Endothelial cell of umbilical vein (primary cell): ENCODE data around the gene KAZN. TPM values are rescaled to one million over a fixed set of nuclear protein-coding genes. Genes with fewer than 3 reads are reported as not detected.

Source experiments
- BruUV-seq: library from RNA; stranded (reverse); fragments of 400-500 nt; replicated peaks from 2 replicates; lab custom pipeline; 2021; lab: Mats Ljungman, UMichigan
- CTCF ChIA-PET: fragments of 300-600, 350-600 bp; sonication (Branson Sonifier 250); formaldehyde crosslinking; loops from one replicate; lab custom pipeline; 2021; ENCODE audit warnings: antibody characterized with exemption, inconsistent platforms; lab: Charles Lee
- POLR2A ChIA-PET: fragments of 300-600, 350-600 bp; sonication (Branson Sonifier 250); formaldehyde crosslinking; loops from one replicate; lab custom pipeline; 2021; ENCODE audit warnings: antibody characterized with exemption, inconsistent platforms; lab: Charles Lee
- DNase-seq: peaks from one replicate; pipeline ENCODE4 v3.0.0-alpha.2; 2011; ENCODE audit warnings: low read depth, low spot score
- FAIRE-seq: peaks from 2 replicates; lab custom pipeline; 2011; peaks lifted over from hg19 to GRCh38; lab: Jason Lieb, UNC
- H2AFZ ChIP-seq: 2 replicates; pipeline ENCODE4 v1.6.0; 2012; ENCODE audit warnings: low read depth, low read length, control low read depth, inconsistent platforms
- H3K27ac ChIP-seq: 2 replicates; pipeline ENCODE4 v1.5.1; 2011; ENCODE audit warnings: low read depth, mild to moderate bottlenecking, control low read depth, low read length, moderate library complexity; ENCODE audit not compliant: insufficient read depth
- H3K27me3 ChIP-seq, 2 experiments: 2 replicates each; pipeline versions ENCODE4 v1.6.0 to v1.6.1; 2011; ENCODE audit warnings: low read length in 2 of 2, mixed read lengths in 1 of 2; ENCODE audit not compliant: control insufficient read depth in 2 of 2, insufficient read depth in 2 of 2
- H3K36me3 ChIP-seq, 2 experiments: 2 replicates in 1 of 2; 3 replicates in 1 of 2; pipeline ENCODE4 v1.5.1; 2011; ENCODE audit warnings: low read length in 2 of 2, mild to moderate bottlenecking in 1 of 2, moderate library complexity in 1 of 2; ENCODE audit not compliant: control insufficient read depth in 2 of 2, insufficient read depth in 2 of 2; ENCODE audit errors: extremely low read depth in 1 of 2
- H3K4me1 ChIP-seq: 3 replicates; pipeline ENCODE4 v1.5.1; 2011; ENCODE audit warnings: mild to moderate bottlenecking, low read length; ENCODE audit not compliant: control insufficient read depth, insufficient read depth; ENCODE audit errors: extremely low read depth
- H3K4me2 ChIP-seq: 2 replicates; pipeline ENCODE4 v1.6.1; 2011; ENCODE audit warnings: low read length, control low read depth, mixed read lengths; ENCODE audit not compliant: insufficient read depth
- H3K4me3 ChIP-seq, 3 experiments: fragments of 200-600 bp in 1 of 3; sonication (generic), shearing (Covaris generic) in 1 of 3; replicated peaks in 1 of 3; 2 replicates each; pipeline ENCODE4 v1.5.1; 2011 to 2016; ENCODE audit warnings: control low read depth in 3 of 3, low read length in 3 of 3, mild to moderate bottlenecking in 2 of 3, inconsistent platforms in 1 of 3, low read depth in 1 of 3, moderate library complexity in 1 of 3; ENCODE audit not compliant: insufficient read depth in 1 of 3
- H3K79me2 ChIP-seq: 2 replicates; pipeline ENCODE4 v1.6.0; 2012; ENCODE audit warnings: low read length, inconsistent platforms; ENCODE audit not compliant: control insufficient read depth, insufficient read depth
- H3K9ac ChIP-seq: replicated peaks from 2 replicates; pipeline ENCODE3; 2011; ENCODE audit warnings: low read length, control low read depth; ENCODE audit not compliant: insufficient read depth; ENCODE audit errors: extremely low read depth
- H3K9me1 ChIP-seq: replicated peaks from 3 replicates; pipeline ENCODE4 v1.6.0; 2011; ENCODE audit warnings: mild to moderate bottlenecking, low read length; ENCODE audit not compliant: control insufficient read depth, insufficient read depth; ENCODE audit errors: extremely low read depth
- H3K9me3 ChIP-seq: replicated peaks from 2 replicates; pipeline ENCODE4 v1.5.1; 2012; ENCODE audit warnings: low read length, inconsistent platforms; ENCODE audit not compliant: control insufficient read depth, insufficient read depth
- H4K20me1 ChIP-seq: replicated peaks from 2 replicates; pipeline ENCODE3; 2011; ENCODE audit warnings: mild to moderate bottlenecking, low read length; ENCODE audit not compliant: control insufficient read depth, insufficient read depth; ENCODE audit errors: extremely low read depth
- FOS ChIP-seq: IDR thresholded peaks from 2 replicates; pipeline ENCODE4 v1.6.1; 2011; ENCODE audit warnings: mild to moderate bottlenecking, low read length, moderate library complexity, borderline replicate concordance; ENCODE audit not compliant: insufficient read depth
- GATA2 ChIP-seq: IDR thresholded peaks from 2 replicates; pipeline ENCODE4 v1.7.0; 2011; ENCODE audit warnings: low read depth, mild to moderate bottlenecking, moderate library complexity, mixed read lengths, low read length; ENCODE audit not compliant: insufficient read length, insufficient read depth
- JUN ChIP-seq: IDR thresholded peaks from 2 replicates; pipeline ENCODE4 v1.6.1; 2011; ENCODE audit warnings: borderline replicate concordance, low read depth; ENCODE audit not compliant: insufficient read length, insufficient read depth
- POLR2A ChIP-seq: IDR thresholded peaks from 2 replicates; pipeline ENCODE4 v1.6.1; 2012; ENCODE audit warnings: low read depth, mild to moderate bottlenecking, control low read depth, low read length
- POLR2AphosphoS5 ChIP-seq: IDR thresholded peaks from 2 replicates; pipeline ENCODE4 v1.6.1; 2012; ENCODE audit warnings: low read depth, mild to moderate bottlenecking, control low read depth, low read length, moderate library complexity; ENCODE audit not compliant: insufficient read depth
- dilution Hi-C: fragments of 300-500 bp; cut with MboI; formaldehyde crosslinking; loops from one replicate; pipeline ENCODE4 v1.15.0; 2019; ENCODE audit warnings: low sequenced_read_pairs; ENCODE audit not compliant: extremely low pct_ligation_motif_present
- intact Hi-C: fragments of 100-400 bp; cut with micrococcal nuclease; formaldehyde crosslinking; loops from one replicate; pipeline ENCODE4 v1.10.0; 2022
- polyA plus RNA-seq, 4 experiments: library from polyadenylated mRNA; depleted of rRNA in 3 of 4; stranded (reverse) in 3 of 4; unstranded in 1 of 4; fragments of >200 nt; gene quantifications; 2 replicates each; pipeline versions ENCODE4 v1.2.1 to v1.2.3, GENCODE V29; 2011 to 2012; ENCODE audit warnings: missing spikeins in 1 of 4
- total RNA-seq: library from RNA; stranded (reverse); gene quantifications from 2 replicates; pipeline ENCODE4 v1.2.3, GENCODE V29; 2021
- TF ChIP-seq, protein P1 (sequence below), 2 donors: IDR thresholded peaks; 1 replicate in 1 of 2; 2 replicates in 1 of 2; pipeline ENCODE4 v1.5.1; 2011; ENCODE audit warnings: low read length in 2 of 2, mild to moderate bottlenecking in 2 of 2, moderate library complexity in 2 of 2, control low read depth in 1 of 2, inconsistent platforms in 1 of 2, low read depth in 1 of 2; ENCODE audit not compliant: insufficient read depth in 1 of 2; ENCODE audit errors: extremely low read depth in 1 of 2

The KAZN gene
- total and polyA plus RNA-seq, 2 donors (not counting 3 experiments of a cell fraction or from before 2014, with no cell fraction given): 1.6 to 5.8 TPM

- intact Hi-C loops: no loop called here
- DNase-seq: no peak
- POLR2A ChIA-PET: no interaction called here
Measured at GRCh38 chr1:14561014-14561693, 37.3 kb upstream of the KAZN start.

More at GRCh38 chr1:14561014-14561693, 37.3 kb upstream of the KAZN start:
- H3K9me1 ChIP-seq: no peaks in the 10 kb centered on the region
- no peaks in the 10 kb centered on the region for H3K9me3 ChIP-seq
- H2AFZ ChIP-seq: no peak overlapping the region
- H3K36me3 ChIP-seq: no peaks in the 10 kb centered on the region
- no peak overlapping the region for H3K4me3 ChIP-seq
- CTCF ChIA-PET: no interaction called here
- no peaks in the 10 kb centered on the region for H3K79me2 ChIP-seq
- BruUV-seq: no TSS peak
- no peaks in the 10 kb centered on the region for H3K4me1 ChIP-seq
- no peak overlapping the region for H3K9ac ChIP-seq
- no peaks in the 10 kb centered on the region for H4K20me1 ChIP-seq
- H3K27me3 ChIP-seq: no peaks in the 10 kb centered on the region
- no peak for FAIRE-seq
- no peak overlapping the region for H3K27ac ChIP-seq
- no peak overlapping the region for H3K4me2 ChIP-seq
- dilution Hi-C loops: no loop called here
- no peak for TF ChIP-seq GATA2
- no peak for TF ChIP-seq POLR2A
- no peak for TF ChIP-seq FOS
- TF ChIP-seq, protein P1, sequence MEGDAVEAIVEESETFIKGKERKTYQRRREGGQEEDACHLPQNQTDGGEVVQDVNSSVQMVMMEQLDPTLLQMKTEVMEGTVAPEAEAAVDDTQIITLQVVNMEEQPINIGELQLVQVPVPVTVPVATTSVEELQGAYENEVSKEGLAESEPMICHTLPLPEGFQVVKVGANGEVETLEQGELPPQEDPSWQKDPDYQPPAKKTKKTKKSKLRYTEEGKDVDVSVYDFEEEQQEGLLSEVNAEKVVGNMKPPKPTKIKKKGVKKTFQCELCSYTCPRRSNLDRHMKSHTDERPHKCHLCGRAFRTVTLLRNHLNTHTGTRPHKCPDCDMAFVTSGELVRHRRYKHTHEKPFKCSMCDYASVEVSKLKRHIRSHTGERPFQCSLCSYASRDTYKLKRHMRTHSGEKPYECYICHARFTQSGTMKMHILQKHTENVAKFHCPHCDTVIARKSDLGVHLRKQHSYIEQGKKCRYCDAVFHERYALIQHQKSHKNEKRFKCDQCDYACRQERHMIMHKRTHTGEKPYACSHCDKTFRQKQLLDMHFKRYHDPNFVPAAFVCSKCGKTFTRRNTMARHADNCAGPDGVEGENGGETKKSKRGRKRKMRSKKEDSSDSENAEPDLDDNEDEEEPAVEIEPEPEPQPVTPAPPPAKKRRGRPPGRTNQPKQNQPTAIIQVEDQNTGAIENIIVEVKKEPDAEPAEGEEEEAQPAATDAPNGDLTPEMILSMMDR (IDR thresholded peaks at IDR 0.05; ENCODE audit: extremely low read depth in 1 of 2, insufficient read depth in 1 of 2, low read depth in 1 of 2, low read length in 2 of 2): no peak
- TF ChIP-seq JUN: no peak
- TF ChIP-seq POLR2AphosphoS5: no peak
